Activated naive CD8-positive, alpha-beta T cell treated with anti-CD3 and anti-CD28 coated beads for 36 hours (primary cell): Measurements from ENCODE around the gene SMO. TPM values are rescaled to one million over a fixed set of nuclear protein-coding genes. Genes with fewer than 3 reads are reported as not detected.
"Not testable (repeated sequence)": the region's sequence is repeated elsewhere in the genome, so short reads cannot be mapped to it uniquely, and the experiment has no call there.

ENCODE experiments used
- DNase-seq: peaks from one replicate; pipeline ENCODE4 v3.0.0; 2021
- H3K27ac Mint-ChIP-seq: one replicate; pipeline ENCODE4 v1.8.0; 2022; ENCODE audit warnings: mild to moderate bottlenecking, moderate library complexity, mixed read lengths
- H3K27me3 Mint-ChIP-seq: one replicate; pipeline ENCODE4 v1.8.0; 2022; ENCODE audit warnings: mild to moderate bottlenecking, mixed read lengths
- H3K36me3 Mint-ChIP-seq: one replicate; pipeline ENCODE4 v1.8.0; 2021; ENCODE audit warnings: mild to moderate bottlenecking, mixed read lengths
- H3K4me1 Mint-ChIP-seq: one replicate; pipeline ENCODE4 v1.8.0; 2021; ENCODE audit warnings: mixed read lengths
- H3K4me3 Mint-ChIP-seq: one replicate; pipeline ENCODE4 v1.8.0; 2022; ENCODE audit warnings: mild to moderate bottlenecking, moderate library complexity, mixed read lengths
- H3K9me3 Mint-ChIP-seq: one replicate; pipeline ENCODE4 v1.8.0; 2022; ENCODE audit warnings: mixed read lengths
- total RNA-seq, 2 experiments: library from RNA; stranded (reverse); gene quantifications; one replicate each; pipeline ENCODE4 v1.2.3, GENCODE V29; 2021

The SMO gene
- total RNA-seq, 2 experiments from 2014 or later, result 1.7 to 1.9 TPM

DNA sequence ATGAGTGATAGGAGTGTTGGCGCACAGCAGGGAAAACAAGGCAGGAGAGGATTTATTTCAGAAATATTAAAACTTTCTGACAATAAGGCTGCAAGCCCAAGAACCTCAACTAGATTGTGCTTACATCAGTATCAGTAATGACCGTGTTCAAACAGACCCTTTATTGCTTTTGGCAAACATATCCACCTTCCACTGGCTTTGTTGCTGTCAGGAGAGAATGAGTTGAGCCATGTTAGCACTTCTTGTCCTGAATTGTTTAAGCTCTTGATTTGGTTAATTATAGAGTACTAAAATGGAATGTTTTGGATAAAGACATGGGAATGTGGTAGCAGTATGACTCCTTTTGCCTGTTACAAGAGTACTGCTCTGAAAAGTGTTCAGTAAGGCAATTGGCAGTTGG lies 40.2 kb downstream of the SMO start:
- H3K27me3 Mint-ChIP-seq, result no peaks in the 10 kb centered on the region
- no peak for DNase-seq
- H3K4me3 Mint-ChIP-seq, result no peak overlapping the region
- no peak overlapping the region for H3K27ac Mint-ChIP-seq
- no peaks in the 10 kb centered on the region for H3K36me3 Mint-ChIP-seq
- peaks cover 22% of the 10 kb centered on the region for H3K4me1 Mint-ChIP-seq
- H3K9me3 Mint-ChIP-seq, result no peaks in the 10 kb centered on the region

- Mint-ChIP-seq H3K36me3 (no peaks in the 10 kb centered on the region), H3K4me1 (peaks cover 8% of the 10 kb centered on the region), H3K9me3 (no peaks in the 10 kb centered on the region), H3K4me3 (no peak overlapping the region), H3K27ac (no peak overlapping the region), H3K27me3 (no peaks in the 10 kb centered on the region)
- DNase-seq, result no peak
Observed at GRCh38 chr7:129231666-129232065, 43.2 kb downstream of the SMO start.

DNA sequence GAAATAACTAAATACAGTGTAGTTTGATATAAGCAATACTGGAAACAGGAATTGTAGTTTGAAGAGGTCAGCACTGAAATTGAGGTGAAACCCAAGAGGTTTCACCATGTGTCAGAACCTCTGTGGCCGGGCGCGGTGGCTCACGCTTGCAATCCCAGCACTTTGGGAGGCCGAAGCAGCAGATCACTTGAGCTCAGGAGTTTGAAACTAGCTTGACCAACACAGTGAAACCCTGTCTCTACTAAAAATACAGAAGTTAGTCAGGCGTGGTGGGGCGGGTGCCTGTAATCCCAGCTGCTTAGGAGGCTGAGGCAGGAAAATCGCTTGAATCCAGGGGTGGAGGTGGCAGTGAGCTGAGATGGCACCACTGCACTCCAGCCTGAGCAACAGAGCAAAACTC lies 50.1 kb downstream of the SMO start:
- peaks cover 1% of the 10 kb centered on the region for H3K36me3 Mint-ChIP-seq
- H3K4me3 Mint-ChIP-seq, result no peak overlapping the region
- H3K27ac Mint-ChIP-seq, result no peak overlapping the region
- no peaks in the 10 kb centered on the region for H3K9me3 Mint-ChIP-seq
- peaks cover 13% of the 10 kb centered on the region for H3K4me1 Mint-ChIP-seq
- H3K27me3 Mint-ChIP-seq, result no peaks in the 10 kb centered on the region
- no peak for DNase-seq

DNA sequence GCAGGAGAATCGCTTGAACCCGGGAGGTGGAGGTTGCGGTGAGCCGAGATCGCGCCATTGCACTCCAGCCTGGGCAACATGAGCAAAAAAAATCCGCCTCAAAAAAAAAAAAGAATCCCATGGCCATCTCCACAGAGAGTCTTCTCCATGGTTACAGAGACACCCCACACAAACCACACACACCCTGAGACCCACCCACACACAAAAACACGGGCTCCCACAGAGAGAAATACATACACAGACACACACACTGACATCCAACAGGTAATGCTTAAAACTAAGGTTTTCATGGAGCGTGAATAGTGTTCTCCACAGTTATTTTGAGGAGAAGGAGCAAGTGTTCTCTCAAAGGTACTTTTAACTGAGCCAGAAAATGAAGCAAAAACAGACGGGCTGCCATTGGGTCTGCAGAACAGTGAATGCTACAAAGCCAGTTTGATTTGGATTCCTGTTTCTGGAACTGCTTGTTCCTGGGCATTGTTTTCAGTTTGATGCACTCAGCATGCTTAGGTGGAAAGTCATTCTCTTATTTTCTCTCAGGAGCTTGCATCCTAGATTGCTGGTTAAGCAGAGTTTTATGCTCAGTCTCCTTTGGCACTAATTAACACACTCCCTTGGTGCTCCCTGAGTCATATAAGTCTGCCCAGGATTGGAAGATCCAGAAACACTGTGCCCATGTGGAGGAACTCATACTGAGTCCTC lies 51.8 kb downstream of the SMO start:
- DNase-seq, result no peak
- Mint-ChIP-seq H3K9me3 (peaks cover under 1% of the 10 kb centered on the region), H3K4me1 (peaks cover 13% of the 10 kb centered on the region), H3K27ac (no peak overlapping the region), H3K27me3 (no peaks in the 10 kb centered on the region), H3K4me3 (no peak overlapping the region), H3K36me3 (peaks cover 9% of the 10 kb centered on the region)

DNA sequence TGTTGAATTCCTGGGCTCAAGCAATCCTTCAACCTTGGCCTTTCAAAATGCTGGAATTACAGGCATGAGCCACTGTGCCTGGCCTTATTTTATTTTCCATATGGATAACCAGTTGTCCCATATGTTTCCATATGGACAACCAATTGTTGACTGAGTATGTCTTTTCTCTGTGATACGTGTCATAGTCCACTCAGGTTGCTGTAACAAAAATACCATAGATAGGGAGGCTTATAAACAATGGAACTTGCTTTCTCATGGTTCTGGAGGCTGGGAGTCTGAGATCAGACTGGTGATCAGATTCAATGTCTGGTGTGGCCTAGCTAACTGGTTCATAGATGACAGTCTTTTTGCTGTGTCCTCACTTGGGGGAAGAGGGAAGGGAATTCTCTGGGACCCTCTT lies 55.8 kb downstream of the SMO start:
- H3K36me3 Mint-ChIP-seq, result peaks cover 21% of the 10 kb centered on the region

DNA sequence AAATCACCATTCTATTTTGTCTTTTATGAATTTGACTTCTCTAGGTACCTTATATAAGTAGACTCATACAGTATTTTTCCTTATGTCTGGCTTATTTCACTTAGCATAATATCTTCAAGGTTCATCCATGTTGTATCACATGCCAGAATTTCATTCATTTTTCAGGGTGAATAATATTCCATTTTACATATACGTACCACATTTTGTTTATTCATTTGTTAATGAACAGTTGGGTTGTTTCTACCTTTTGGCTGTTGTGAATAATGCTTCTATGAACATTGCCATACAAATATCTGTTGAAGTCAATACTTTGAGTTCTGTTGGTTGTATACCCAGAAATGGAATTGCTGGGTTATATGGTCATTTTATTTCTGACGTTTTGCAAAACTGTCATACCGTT lies 57.1 kb downstream of the SMO start:
- Mint-ChIP-seq H3K27me3 (no peaks in the 10 kb centered on the region), H3K9me3 (peaks cover 7% of the 10 kb centered on the region), H3K4me1 (peaks cover 9% of the 10 kb centered on the region), H3K27ac (no peak overlapping the region), H3K36me3 (peaks cover 21% of the 10 kb centered on the region), H3K4me3 (no peak overlapping the region)
- DNase-seq, result no peak

More for the DNA sequence above, 55.8 kb downstream of the SMO start:
- H3K4me3 Mint-ChIP-seq, result no peak overlapping the region
- H3K27ac Mint-ChIP-seq, result no peak overlapping the region
- no peak for DNase-seq
- peaks cover 15% of the 10 kb centered on the region for H3K4me1 Mint-ChIP-seq
- H3K9me3 Mint-ChIP-seq, result peaks cover 7% of the 10 kb centered on the region
- H3K27me3 Mint-ChIP-seq, result no peaks in the 10 kb centered on the region

DNA sequence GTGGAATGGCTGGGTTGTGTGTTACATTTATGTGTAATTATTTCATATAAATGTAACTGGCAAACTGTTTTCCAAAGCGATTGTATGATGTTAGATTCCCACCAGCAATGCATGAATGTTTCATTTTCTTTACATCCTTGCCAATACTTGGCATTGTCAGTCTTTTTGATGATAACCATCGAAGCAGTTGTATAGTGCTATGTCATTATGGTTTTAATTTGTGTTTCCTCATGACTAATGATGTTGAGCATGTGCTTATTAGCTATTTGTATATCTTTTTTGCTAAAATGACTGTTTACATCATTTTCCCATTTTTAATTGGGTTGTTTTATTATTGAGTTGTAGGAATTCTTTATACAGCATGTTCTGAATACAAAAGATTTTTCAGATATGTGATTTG lies 58.7 kb downstream of the SMO start:
- no peak for DNase-seq
- peaks cover 5% of the 10 kb centered on the region for H3K4me1 Mint-ChIP-seq
- no peak overlapping the region for H3K4me3 Mint-ChIP-seq
- no peak overlapping the region for H3K27ac Mint-ChIP-seq
- H3K27me3 Mint-ChIP-seq, result no peaks in the 10 kb centered on the region
- peaks cover 7% of the 10 kb centered on the region for H3K9me3 Mint-ChIP-seq
- H3K36me3 Mint-ChIP-seq, result peaks cover 21% of the 10 kb centered on the region

DNA sequence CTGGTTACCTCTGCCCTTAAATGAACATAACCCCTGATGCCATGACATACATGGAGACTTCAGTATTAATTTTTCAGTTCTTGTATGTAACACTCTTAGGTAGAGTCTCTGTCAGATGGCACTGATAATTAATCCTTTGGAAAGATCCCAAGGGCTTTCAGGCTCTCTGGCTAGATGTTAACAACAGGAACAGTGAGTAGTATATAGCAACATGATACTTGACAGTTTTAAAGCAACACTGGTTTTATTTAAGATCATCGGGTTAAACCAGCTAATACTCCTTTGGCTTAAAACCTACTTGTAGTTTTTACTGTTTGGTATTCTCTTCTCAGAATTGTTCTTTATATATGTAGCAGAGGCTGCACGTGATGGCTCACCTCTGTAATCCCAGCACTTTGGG lies 63.7 kb downstream of the SMO start:
- Mint-ChIP-seq H3K9me3 (no peaks in the 10 kb centered on the region), H3K36me3 (no peaks in the 10 kb centered on the region), H3K4me3 (no peak overlapping the region), H3K4me1 (peaks cover 7% of the 10 kb centered on the region), H3K27ac (no peak overlapping the region), H3K27me3 (no peaks in the 10 kb centered on the region)
- no peak for DNase-seq

DNA sequence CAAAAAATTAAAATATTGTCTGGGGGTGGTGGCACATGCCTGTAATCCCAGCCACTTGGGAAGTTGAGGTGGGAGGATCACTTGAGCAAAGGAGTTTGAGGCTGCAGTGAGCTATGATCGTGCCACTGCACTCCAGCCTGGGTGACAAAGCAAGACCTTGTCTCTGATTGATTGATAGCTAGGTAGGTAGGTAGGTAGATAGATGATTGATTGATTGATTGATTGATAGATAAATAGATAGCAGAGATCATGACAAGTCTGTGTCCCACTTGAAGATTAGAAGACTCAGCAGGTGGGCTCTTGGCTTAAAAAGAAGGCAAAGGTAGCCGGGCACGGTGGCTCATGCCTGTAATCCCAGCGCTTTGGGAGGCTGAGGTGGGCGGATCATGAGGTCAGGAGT lies 64.2 kb downstream of the SMO start:
- not testable (repeated sequence) for H3K27ac Mint-ChIP-seq, H3K27me3 Mint-ChIP-seq, H3K4me1 Mint-ChIP-seq

GRCh38 chr7:129255800-129256199 lies 67.4 kb downstream of the SMO start:
- no peak overlapping the region for H3K4me3 Mint-ChIP-seq
- H3K4me1 Mint-ChIP-seq, result peaks cover 23% of the 10 kb centered on the region
- no peaks in the 10 kb centered on the region for H3K9me3 Mint-ChIP-seq
- peaks cover 2% of the 10 kb centered on the region for H3K36me3 Mint-ChIP-seq
- no peak overlapping the region for H3K27ac Mint-ChIP-seq
- DNase-seq, result no peak
- no peaks in the 10 kb centered on the region for H3K27me3 Mint-ChIP-seq

More for the DNA sequence above, 64.2 kb downstream of the SMO start:
- not testable (repeated sequence) for DNase-seq, H3K4me3 Mint-ChIP-seq, H3K36me3 Mint-ChIP-seq, H3K9me3 Mint-ChIP-seq

DNA sequence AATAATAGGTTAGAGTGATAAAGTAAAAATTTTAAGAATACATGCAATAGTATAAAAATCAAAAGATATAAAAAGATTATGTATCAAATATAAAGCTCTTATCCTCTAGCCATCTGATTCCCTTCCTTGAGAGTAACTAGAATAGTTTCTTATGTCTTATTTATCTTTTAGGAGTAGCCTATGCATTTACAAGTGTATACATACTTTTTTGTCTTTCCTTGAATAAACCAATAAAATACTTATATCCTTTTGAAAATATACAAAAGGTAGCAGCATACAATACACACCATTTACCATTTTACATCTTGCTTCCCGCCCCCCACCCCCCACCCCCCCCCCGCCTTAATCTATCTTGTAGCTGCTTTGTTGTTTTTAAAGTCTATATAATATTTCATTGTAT lies 67.8 kb downstream of the SMO start:
- no peak overlapping the region for H3K27ac Mint-ChIP-seq
- no peaks in the 10 kb centered on the region for H3K9me3 Mint-ChIP-seq
- H3K4me1 Mint-ChIP-seq, result peaks cover 23% of the 10 kb centered on the region
- H3K36me3 Mint-ChIP-seq, result peaks cover 2% of the 10 kb centered on the region
- no peak overlapping the region for H3K4me3 Mint-ChIP-seq
- H3K27me3 Mint-ChIP-seq, result no peaks in the 10 kb centered on the region
- DNase-seq, result no peak

DNA sequence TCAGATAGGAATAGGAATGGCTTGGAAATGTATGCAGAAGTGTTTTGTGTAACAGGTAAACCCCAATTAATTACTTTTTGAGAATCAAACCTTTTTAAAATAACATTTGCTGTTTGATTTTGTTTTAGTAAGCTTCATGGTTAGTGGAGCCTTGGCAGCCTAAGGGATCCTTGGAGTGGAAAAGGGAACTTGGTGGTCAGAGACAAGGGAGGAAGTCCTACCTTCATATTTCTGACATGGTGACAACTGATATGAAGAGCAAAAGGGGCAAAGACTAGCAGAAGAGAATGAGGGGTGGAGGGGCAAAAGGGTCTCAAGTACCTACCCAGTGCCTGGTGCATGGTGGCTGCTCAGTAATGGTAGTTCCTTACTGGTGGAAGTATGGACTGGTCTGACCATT lies 68.7 kb downstream of the SMO start:
- no peak for DNase-seq
- no peak overlapping the region for H3K4me3 Mint-ChIP-seq
- no peaks in the 10 kb centered on the region for H3K27me3 Mint-ChIP-seq
- H3K9me3 Mint-ChIP-seq, result no peaks in the 10 kb centered on the region
- peaks cover 31% of the 10 kb centered on the region for H3K4me1 Mint-ChIP-seq
- H3K27ac Mint-ChIP-seq, result no peak overlapping the region
- peaks cover 2% of the 10 kb centered on the region for H3K36me3 Mint-ChIP-seq

DNA sequence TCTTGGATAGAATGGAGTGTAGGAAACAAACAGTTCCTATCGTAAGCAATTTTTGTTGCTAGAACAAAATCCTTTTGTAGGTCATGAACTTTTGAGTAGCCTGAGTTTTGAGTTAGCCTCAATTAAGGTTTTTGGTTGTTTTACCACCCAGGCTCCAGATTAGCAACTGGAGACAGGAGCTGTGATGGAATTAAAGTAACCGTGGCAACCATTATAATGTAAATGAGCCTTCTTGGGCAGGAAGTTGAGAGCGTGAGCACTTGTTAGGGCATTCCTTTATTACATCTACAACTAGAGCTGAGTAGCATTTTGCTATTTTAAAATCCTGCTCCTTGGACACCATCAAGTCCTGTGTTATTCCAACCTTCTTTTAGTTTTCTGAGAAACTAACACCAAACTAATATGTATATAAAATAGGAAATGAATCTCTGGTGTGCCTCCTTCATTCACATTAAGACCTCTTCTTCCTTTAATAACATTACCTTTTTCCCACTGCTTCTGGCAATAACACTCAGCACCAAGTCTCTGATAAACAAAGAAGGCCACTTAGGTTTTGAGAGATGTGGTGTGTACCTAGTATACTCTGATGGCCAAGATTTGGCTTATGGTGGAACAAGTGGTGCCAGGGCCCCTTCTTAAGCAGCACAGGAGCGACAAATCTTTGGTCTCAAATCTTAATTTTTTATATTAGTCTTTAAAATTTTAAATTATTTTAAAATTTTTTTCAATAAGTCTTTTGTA lies 70.4 kb downstream of the SMO start:
- H3K9me3 Mint-ChIP-seq, result no peaks in the 10 kb centered on the region
- peaks cover 2% of the 10 kb centered on the region for H3K36me3 Mint-ChIP-seq
- H3K4me3 Mint-ChIP-seq, result no peak overlapping the region
- H3K27me3 Mint-ChIP-seq, result no peaks in the 10 kb centered on the region
- H3K4me1 Mint-ChIP-seq, result peaks cover 38% of the 10 kb centered on the region
- no peak overlapping the region for H3K27ac Mint-ChIP-seq
- no peak for DNase-seq

DNA sequence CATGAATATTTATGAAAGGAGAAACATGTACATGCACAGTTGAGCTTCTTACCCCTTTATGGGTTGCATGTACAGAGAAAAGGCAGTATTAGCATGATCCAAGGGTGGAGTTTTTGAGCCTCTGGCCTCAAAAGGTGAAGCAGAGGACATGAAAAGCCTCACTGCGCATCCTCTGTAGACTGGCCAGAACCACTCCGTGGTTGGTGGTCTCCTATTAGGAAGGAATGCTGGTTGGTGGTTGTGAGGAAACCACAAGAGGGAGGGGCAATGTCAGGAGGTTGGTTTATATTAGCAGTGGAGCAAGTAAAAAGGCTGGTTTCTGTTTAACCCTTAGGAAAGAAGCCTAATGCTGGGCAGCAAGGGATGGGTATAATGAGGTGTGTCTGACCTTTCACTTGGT lies 73.9 kb downstream of the SMO start:
- no peak overlapping the region for H3K27ac Mint-ChIP-seq
- DNase-seq, result peak; percentile 22
- H3K36me3 Mint-ChIP-seq, result peaks cover 2% of the 10 kb centered on the region
- H3K4me1 Mint-ChIP-seq, result peaks cover 32% of the 10 kb centered on the region
- H3K4me3 Mint-ChIP-seq, result no peak overlapping the region
- H3K27me3 Mint-ChIP-seq, result no peaks in the 10 kb centered on the region
- H3K9me3 Mint-ChIP-seq, result no peaks in the 10 kb centered on the region
